ENCODE measurements around the gene TMEM219.

TMEM219 gene

GRCh38 chr16:29989111-29989858 lies 27.4 kb downstream of the TMEM219 start:
- no CpG with 5 or more reads among the region's 23 CpGs for WGBS (ENCODE audit: insufficient coverage, insufficient read length)
- Histone ChIP-seq H3K27ac (ENCODE audit: low read length) (no peak overlapping the region), H3K4me3 (ENCODE audit: low read length) (no peak overlapping the region), H3K36me3 (ENCODE audit: control insufficient read depth, insufficient read depth, low read length) (peaks cover 25% of the 10 kb centered on the region), H3K4me1 (ENCODE audit: control insufficient read depth, insufficient read depth, low read length) (no peaks in the 10 kb centered on the region), H3K9me3 (ENCODE audit: control insufficient read depth, insufficient read depth, low read length) (no peaks in the 10 kb centered on the region), H3K27me3 (ENCODE audit: control insufficient read depth, insufficient read depth, low read length) (no peaks in the 10 kb centered on the region)
- DNase-seq (ENCODE audit: low read depth, low spot score): no peak

GRCh38 chr16:29990034-29990433 lies 28.2 kb downstream of the TMEM219 start:
- Histone ChIP-seq H3K36me3 (ENCODE audit: control insufficient read depth, insufficient read depth, low read length) (peaks cover 21% of the 10 kb centered on the region), H3K27me3 (ENCODE audit: control insufficient read depth, insufficient read depth, low read length) (no peaks in the 10 kb centered on the region), H3K27ac (ENCODE audit: low read length) (no peak overlapping the region), H3K9me3 (ENCODE audit: control insufficient read depth, insufficient read depth, low read length) (no peaks in the 10 kb centered on the region), H3K4me3 (ENCODE audit: low read length) (no peak overlapping the region), H3K4me1 (ENCODE audit: control insufficient read depth, insufficient read depth, low read length) (no peaks in the 10 kb centered on the region; the same call in none of the 2 replicates)
- DNase-seq (ENCODE audit: low read depth, low spot score): no peak
- no CpG with 5 or more reads among the region's 2 CpGs for WGBS (ENCODE audit: insufficient coverage, insufficient read length)

GRCh38 chr16:29990883-29991570 lies 29.1 kb downstream of the TMEM219 start:
- WGBS (ENCODE audit: insufficient coverage, insufficient read length): no CpG with 5 or more reads among the region's 35 CpGs
- DNase-seq (ENCODE audit: low read depth, low spot score): no peak
- Histone ChIP-seq H3K9me3 (ENCODE audit: control insufficient read depth, insufficient read depth, low read length) (no peaks in the 10 kb centered on the region), H3K4me1 (ENCODE audit: control insufficient read depth, insufficient read depth, low read length) (no peaks in the 10 kb centered on the region; the same call in none of the 2 replicates), H3K27ac (ENCODE audit: low read length) (no peak overlapping the region), H3K36me3 (ENCODE audit: control insufficient read depth, insufficient read depth, low read length) (peaks cover 12% of the 10 kb centered on the region), H3K4me3 (ENCODE audit: low read length) (no peak overlapping the region), H3K27me3 (ENCODE audit: control insufficient read depth, insufficient read depth, low read length) (no peaks in the 10 kb centered on the region)

- Histone ChIP-seq H3K36me3 (ENCODE audit: control insufficient read depth, insufficient read depth, low read length) (peaks cover 8% of the 10 kb centered on the region), H3K4me3 (ENCODE audit: low read length) (no peak overlapping the region), H3K27ac (ENCODE audit: low read length) (no peak overlapping the region), H3K9me3 (ENCODE audit: control insufficient read depth, insufficient read depth, low read length) (no peaks in the 10 kb centered on the region), H3K27me3 (ENCODE audit: control insufficient read depth, insufficient read depth, low read length) (no peaks in the 10 kb centered on the region), H3K4me1 (ENCODE audit: control insufficient read depth, insufficient read depth, low read length) (no peaks in the 10 kb centered on the region; the same call in none of the 2 replicates)
- WGBS (ENCODE audit: insufficient coverage, insufficient read length): no CpG with 5 or more reads among the region's 5 CpGs
- no peak for DNase-seq (ENCODE audit: low read depth, low spot score)
These were observed 29.7 kb downstream of the TMEM219 start for GRCh38 chr16:29991571-29991904.

GRCh38 chr16:29992344-29992967 lies 30.6 kb downstream of the TMEM219 start:
- Histone ChIP-seq H3K4me1 (ENCODE audit: control insufficient read depth, insufficient read depth, low read length) (no peaks in the 10 kb centered on the region; the same call in none of the 2 replicates), H3K27me3 (ENCODE audit: control insufficient read depth, insufficient read depth, low read length) (no peaks in the 10 kb centered on the region), H3K4me3 (ENCODE audit: low read length) (no peak overlapping the region), H3K9me3 (ENCODE audit: control insufficient read depth, insufficient read depth, low read length) (no peaks in the 10 kb centered on the region), H3K36me3 (ENCODE audit: control insufficient read depth, insufficient read depth, low read length) (peaks cover 8% of the 10 kb centered on the region), H3K27ac (ENCODE audit: low read length) (no peak overlapping the region)
- DNase-seq (ENCODE audit: low read depth, low spot score): no peak
- WGBS (ENCODE audit: insufficient coverage, insufficient read length): no CpG with 5 or more reads among the region's 7 CpGs

GRCh38 chr16:29993191-29993902 lies 31.5 kb downstream of the TMEM219 start:
- Histone ChIP-seq H3K9me3 (ENCODE audit: control insufficient read depth, insufficient read depth, low read length) (no peaks in the 10 kb centered on the region), H3K27ac (ENCODE audit: low read length) (no peak overlapping the region), H3K4me3 (ENCODE audit: low read length) (no peak overlapping the region), H3K36me3 (ENCODE audit: control insufficient read depth, insufficient read depth, low read length) (peaks cover 5% of the 10 kb centered on the region), H3K27me3 (ENCODE audit: control insufficient read depth, insufficient read depth, low read length) (no peaks in the 10 kb centered on the region), H3K4me1 (ENCODE audit: control insufficient read depth, insufficient read depth, low read length) (no peaks in the 10 kb centered on the region; the same call in none of the 2 replicates)
- WGBS (ENCODE audit: insufficient coverage, insufficient read length): no CpG with 5 or more reads among the region's 25 CpGs
- no peak for DNase-seq (ENCODE audit: low read depth, low spot score)

- no peak for DNase-seq (ENCODE audit: low read depth, low spot score)
- Histone ChIP-seq H3K27ac (ENCODE audit: low read length) (no peak overlapping the region), H3K36me3 (ENCODE audit: control insufficient read depth, insufficient read depth, low read length) (peaks cover 5% of the 10 kb centered on the region), H3K4me1 (ENCODE audit: control insufficient read depth, insufficient read depth, low read length) (no peaks in the 10 kb centered on the region; the same call in none of the 2 replicates), H3K9me3 (ENCODE audit: control insufficient read depth, insufficient read depth, low read length) (no peaks in the 10 kb centered on the region), H3K4me3 (ENCODE audit: low read length) (no peak overlapping the region), H3K27me3 (ENCODE audit: control insufficient read depth, insufficient read depth, low read length) (no peaks in the 10 kb centered on the region)
- no CpG with 5 or more reads among the region's 9 CpGs for WGBS (ENCODE audit: insufficient coverage, insufficient read length)
These were observed 32.2 kb downstream of the TMEM219 start for GRCh38 chr16:29993903-29994599.

- no peak for DNase-seq (ENCODE audit: low read depth, low spot score)
- Histone ChIP-seq H3K36me3 (ENCODE audit: control insufficient read depth, insufficient read depth, low read length) (peaks cover 5% of the 10 kb centered on the region), H3K27ac (ENCODE audit: low read length) (no peak overlapping the region), H3K27me3 (ENCODE audit: control insufficient read depth, insufficient read depth, low read length) (no peaks in the 10 kb centered on the region), H3K4me3 (ENCODE audit: low read length) (peak overlapping the region; percentile 73; the same call in 1 of the 2 replicates), H3K4me1 (ENCODE audit: control insufficient read depth, insufficient read depth, low read length) (no peaks in the 10 kb centered on the region; the same call in none of the 2 replicates), H3K9me3 (ENCODE audit: control insufficient read depth, insufficient read depth, low read length) (no peaks in the 10 kb centered on the region)
- WGBS (ENCODE audit: insufficient coverage, insufficient read length): no CpG with 5 or more reads among the region's 24 CpGs
These were observed 32.9 kb downstream of the TMEM219 start for GRCh38 chr16:29994600-29995323.

GRCh38 chr16:29995324-29995910 lies 33.5 kb downstream of the TMEM219 start, which contains the start of gene HIRIP3:
Gene HIRIP3, minus strand, starts transcription at chr16:29995617. Its CDS starts 12 bp downstream, at chr16:29995605.
- Histone ChIP-seq H3K36me3 (ENCODE audit: control insufficient read depth, insufficient read depth, low read length) (peaks cover 5% of the 10 kb centered on the region), H3K4me3 (ENCODE audit: low read length) (peak within 1 kb of the TSS; percentile 73), H3K27me3 (ENCODE audit: control insufficient read depth, insufficient read depth, low read length) (no peaks in the 10 kb centered on the region), H3K27ac (ENCODE audit: low read length) (no peak within 1 kb of the TSS), H3K9me3 (ENCODE audit: control insufficient read depth, insufficient read depth, low read length) (no peaks in the 10 kb centered on the region), H3K4me1 (ENCODE audit: control insufficient read depth, insufficient read depth, low read length) (no peaks in the 10 kb centered on the region; the same call in none of the 2 replicates)
- no peak for DNase-seq (ENCODE audit: low read depth, low spot score)
- WGBS (ENCODE audit: insufficient coverage, insufficient read length): no CpG with 5 or more reads among the region's 53 CpGs
